Activated CD8-positive, alpha-beta memory T cell treated with anti-CD3 and anti-CD28 coated beads, Interleukin-2, amount 50 U/mL, for 1 hour (primary cell): ENCODE measurements around the gene NEK1.

Experiments
- DNase-seq: peaks from one replicate; pipeline ENCODE4 v3.0.0-alpha.2; 2020; ENCODE audit errors: extremely low read depth

Gene NEK1

DNA sequence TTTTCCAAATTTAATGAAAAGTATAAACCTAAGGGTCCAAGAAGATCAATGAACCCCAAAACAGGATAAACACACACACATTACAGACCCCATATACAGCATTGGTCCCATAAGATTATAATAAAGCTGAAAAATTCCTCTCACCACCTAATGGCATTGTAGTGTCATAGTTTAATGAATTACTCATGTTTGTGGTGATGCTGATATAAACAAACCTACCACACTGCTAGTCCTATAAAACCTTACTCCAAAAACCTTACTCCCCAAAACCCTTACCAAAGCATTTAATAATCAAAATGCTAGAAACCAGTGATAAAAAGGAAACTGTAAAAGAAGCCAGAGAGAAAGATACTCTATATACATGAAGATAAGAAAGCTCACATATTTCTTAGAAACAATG, 193.5 kb downstream of the NEK1 start:
- no peak for DNase-seq

DNA sequence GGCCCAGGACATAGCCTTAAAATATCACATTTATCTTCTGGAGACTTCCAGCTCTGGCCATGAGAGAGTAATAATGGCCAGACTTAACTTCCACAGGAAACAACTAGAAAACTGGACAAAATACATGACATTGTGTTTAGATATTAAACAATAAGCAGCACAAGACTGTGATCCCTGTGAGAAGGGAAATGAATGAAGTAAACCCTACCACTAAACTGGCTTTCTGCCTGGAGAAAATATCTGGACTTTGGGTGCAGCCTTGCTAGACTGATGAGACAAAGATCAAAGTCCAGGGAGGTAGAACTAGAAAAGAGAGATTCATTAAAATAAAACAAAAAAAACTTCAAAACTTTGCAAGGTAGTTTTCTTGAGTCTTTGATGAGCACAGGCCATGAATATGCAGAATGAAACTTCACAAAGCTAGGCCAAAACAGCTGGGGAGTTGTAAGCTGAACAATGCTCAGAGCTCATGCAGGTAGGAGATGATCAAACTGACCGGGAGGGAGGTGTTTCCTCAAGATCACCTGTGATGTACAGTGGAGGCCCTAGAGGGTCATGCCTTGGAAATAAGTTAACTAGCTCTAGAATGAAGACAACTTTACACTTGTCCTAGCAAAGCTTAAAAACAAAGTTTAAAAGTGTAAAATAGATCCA, 194.6 kb downstream of the NEK1 start:
- no peak for DNase-seq

DNA sequence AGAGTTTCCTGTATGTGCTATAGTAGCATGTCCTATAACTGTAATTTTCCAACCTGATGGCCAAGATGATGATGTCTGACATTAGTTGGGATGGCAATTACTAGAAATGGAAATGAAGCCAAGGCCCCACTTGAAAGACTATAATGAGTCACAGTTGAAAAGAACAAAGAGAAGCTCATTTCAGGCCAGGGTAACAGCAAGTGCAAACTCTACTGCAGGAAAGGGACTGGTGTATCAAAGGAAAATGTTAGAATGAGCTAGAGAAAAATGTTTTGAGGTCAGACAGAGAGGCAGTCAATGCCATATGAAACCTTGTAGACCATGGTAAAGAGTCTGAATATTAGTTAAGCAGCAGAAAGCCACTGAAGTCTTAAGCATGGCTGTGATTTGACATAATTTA, 195.4 kb downstream of the NEK1 start:
- DNase-seq = no peak

DNA sequence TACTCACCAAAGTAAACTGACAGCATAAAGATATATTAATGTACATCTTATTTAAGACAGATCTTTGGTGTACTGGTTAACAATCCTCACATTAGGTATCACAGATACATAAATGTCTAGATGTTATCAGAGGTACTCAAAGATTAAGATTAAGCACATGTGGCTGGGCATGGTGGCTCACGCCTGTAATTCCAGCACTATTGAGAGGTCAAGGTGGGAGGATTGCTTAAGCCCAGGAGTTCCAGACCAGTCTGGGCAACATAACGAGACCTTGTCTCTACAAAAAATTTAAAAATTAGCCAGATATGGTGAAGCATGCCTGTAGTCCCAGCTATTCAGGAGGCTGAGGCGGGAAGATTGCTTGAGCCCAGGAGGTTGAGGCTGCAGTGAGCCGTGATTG, 195.9 kb downstream of the NEK1 start:
- no peak for DNase-seq

DNA sequence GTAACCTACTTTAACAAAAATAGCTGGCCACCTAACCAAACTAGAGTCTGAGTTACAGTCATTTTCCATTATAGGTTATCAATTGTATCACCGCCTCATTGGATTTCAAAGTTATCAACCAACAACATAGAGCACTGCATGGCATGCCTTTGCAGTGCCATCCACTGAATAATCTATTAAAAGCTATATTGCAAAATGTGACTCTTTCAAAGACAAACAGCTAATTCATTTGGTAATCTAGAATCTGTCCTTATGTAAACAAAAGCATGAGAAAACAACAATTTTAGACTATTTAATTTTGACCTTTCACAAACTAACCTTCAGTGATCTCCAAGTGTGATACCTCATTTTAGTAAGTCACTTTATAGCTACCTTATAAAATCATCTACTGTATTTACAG, 197.5 kb downstream of the NEK1 start:
- no peak for DNase-seq

DNA sequence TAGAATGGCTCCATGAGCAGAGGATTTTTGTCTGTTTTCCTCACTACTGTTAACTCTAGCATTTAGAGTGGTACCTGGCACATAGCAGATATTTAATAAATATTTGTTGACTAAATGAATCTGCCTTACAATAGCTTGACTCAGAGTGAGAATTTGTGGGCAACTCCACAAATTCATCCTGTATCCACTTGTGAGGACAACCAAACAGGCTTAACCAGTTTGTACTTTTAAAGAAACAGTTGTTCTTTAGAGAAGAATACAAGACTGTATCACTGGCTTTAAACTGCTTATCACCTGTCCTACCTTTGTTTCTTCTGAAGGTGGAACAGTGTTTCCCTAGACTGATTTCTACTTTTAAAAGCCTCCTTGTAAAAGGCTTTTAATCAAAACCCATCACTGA, 200.3 kb downstream of the NEK1 start:
- no peak for DNase-seq

DNA sequence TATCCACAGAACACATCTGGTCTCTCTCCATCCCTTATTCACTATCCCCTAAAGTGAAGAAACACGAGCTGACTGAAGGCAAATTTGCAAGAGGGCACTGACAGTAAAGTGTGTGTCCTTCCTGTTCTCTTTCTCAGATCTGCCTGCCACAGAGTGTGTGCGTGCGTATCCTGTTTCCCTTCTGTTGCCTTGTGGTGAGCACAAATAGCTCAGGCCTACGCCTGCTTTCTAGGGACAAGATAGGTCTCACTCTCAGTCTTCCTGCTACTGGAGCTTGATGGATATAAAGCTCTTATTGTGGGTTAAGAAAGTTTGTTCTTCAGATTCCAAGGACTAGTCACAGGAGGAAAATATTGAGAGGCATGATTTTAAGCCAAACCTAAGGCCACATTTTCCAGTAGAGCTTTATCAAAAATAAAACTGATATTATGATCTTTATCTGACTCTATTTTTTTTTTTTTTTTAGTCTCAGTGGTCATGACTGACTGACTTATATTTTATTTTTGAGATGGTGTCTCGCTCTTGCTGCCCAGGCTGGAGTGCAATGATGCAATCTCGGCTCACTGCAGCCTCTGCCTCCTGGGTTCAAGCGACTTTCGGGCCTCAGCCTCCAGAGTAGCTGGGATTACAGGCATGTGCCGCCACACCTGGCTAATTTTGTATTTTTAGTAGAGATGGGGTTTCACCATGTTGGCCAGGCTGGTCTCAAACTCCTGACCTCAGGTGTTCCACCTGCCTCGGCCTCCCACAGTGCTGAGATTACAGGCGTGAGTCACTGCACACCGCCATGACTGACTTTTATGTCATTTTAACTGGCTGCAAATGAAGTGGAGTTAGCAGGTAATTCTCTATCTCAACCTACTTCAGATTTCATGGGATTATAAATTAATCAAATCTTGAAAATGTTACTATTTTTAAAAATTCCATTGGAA, 201.3 kb downstream of the NEK1 start:
- DNase-seq = no peak

DNA sequence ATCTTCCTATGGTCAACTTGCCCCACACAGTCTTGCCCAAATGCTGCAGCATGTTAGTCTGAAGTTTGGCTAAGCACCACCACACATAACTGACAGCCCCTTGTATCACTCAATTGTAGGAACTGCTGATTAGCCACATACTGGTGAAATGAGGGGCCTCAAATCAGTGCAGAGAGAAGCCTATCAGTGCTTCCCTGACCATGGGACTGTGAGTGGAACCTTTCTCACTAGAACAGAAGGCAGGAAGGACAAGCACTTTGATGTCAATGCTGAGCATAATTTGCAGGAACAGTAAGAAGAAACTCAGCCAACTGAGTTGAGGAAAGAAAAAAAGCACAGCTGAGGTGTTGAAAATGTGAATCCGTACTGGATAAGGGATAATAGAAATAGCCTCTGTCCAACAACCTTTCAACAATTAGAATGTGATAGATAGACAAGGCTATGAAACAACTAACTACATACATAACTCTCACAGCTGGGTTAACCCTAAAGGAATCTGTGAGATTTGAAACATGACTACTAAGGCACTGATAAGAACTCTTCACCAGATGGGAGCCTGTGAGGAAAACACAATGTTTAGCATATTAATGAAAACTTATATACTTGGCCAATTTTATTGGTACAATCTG, 205.1 kb downstream of the NEK1 start:
- no peak for DNase-seq

DNA sequence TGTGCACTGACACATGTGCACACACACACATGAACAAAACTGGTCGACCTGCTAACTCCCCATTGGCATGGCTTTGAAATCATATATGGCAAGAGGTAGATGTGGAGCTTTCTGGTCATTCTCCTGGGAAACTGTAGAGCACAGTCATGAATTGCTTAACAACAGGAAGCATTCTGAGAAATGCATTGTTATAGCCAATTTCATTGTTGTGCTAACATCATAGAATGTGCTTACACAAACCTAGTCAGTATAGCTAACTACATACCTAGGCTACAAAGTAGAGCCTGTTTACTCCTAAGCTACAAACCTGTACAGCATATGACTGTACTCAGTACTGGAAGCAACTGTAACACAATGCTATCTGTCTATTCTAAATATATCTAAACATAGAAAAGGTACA, 207.4 kb downstream of the NEK1 start:
- no peak for DNase-seq

DNA sequence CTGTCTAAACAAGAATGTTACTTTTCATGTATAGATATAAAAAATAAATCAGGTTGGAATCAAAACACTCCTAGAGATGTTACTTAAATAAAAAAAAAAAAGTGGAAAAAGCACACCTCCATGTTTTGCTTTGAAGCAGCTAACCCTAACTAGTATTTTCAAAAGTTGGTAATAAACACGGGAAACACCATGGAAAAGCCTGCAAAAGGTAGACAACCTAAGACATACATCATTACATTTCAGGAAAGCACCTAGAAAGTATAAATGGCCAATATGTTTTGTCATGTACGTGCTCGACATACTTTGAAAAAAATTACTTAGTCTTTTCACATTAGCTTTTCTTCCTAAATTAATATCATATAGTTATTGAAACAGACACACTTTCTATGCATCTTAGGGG, 211.6 kb downstream of the NEK1 start:
- DNase-seq = no peak

DNA sequence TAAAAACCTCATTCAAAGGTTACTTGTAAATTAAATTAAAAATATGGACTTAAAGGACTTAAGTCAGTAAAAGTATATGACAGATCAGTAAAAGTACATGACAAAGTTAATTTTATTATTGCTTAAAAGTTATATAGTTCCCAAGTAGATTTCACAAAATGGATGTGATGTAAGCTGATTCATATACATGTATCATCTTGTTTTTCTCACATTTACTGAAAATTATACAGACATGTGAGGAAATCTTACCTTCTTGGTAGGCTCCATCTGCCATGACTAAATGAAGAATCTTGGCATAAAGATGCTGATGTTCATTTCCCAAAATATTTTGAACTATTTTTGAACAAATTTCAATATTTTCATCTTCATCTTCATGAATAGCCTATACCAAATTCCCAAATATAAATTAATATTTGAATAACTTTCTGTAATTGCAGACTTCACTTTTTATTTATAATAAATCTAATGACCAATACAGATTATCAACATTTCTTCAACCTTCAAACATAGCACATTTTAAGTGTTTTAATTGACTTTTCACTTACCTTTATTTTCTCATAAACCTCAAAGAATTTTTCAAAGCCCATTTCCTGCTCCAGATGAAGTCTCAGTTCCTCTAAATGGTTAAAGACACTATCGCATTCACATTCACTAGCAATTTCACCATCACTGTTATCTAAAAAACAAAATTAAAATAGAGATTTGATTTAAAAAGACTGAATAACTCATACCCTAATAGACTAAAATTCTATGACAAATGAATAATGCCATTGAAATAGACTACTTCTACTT, 212.2 kb downstream of the NEK1 start:
- no peak for DNase-seq

DNA sequence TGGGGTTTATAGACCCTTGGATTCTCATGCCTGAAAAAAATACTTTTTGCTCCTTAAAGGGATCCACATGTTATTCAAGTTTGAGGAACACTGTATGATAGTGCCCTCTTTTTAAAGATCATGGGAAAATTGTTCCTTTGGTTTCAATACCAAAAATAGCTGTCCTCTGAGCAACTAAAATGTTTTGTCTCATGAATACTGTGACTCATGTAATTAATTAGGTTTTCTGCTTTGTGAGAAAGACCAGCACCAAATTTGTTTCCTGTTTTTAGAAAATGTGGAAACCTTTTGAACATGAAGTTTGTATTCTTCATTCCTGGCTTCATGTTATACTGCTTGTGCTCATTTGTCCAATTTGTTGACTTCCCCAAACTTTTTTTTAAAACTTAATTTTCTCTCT, 214.1 kb downstream of the NEK1 start:
- no peak for DNase-seq

DNA sequence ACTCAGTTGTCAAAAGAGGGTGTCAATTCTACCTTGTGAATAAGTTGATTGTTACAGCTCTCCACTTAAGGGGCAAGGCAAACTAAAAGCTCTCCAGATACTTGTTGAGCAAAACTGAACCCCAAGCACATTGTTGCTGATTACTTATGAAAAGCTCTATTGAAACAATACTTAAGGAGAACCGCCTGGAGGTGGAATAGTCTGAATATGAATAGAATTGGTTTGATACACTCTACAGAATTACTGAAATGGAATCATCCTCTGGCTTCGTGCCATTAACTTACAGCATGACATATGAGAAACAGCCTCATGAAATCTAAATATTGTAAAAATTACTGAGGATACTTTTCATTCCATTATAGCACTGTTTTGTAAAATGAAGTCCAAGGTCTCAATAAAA, 214.6 kb downstream of the NEK1 start:
- DNase-seq = no peak

DNA sequence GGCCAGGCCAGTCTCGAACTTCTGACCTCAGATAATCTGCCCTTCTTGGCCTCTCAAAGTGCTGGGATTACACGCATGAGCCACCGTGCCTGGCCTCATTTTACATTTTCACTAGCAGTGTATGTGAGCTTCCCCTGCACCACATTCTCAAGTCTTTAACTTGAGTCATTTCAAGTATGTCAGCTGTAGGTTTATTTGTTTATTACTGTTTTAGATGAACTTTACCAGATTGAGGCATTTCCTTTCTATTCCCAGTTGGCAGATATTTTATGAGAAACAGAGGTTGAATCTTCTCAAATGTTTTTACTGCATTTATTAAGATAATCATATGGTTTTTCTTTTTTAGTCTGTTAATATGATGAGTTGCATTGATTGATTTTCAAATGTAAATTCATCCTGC, 227.0 kb downstream of the NEK1 start:
- DNase-seq = no peak

DNA sequence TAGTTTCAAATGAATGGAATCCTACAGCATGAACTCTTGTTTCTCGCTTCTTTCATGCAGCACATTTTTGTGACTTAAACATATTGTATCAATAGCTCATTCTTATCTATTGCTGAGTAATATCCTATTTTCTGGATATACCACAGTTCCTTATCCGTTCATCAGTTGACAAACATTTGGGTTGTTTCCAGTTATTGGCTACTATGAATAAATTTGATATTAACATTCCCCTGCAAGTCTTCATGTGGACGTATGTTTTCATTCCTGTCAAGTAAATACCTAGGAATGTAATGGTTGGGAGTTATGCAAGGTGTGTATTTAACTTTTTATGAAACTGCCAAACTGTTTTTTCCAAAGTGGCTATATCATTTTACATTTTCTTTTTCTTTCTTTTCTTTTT, 227.6 kb downstream of the NEK1 start:
- DNase-seq = no peak

DNA sequence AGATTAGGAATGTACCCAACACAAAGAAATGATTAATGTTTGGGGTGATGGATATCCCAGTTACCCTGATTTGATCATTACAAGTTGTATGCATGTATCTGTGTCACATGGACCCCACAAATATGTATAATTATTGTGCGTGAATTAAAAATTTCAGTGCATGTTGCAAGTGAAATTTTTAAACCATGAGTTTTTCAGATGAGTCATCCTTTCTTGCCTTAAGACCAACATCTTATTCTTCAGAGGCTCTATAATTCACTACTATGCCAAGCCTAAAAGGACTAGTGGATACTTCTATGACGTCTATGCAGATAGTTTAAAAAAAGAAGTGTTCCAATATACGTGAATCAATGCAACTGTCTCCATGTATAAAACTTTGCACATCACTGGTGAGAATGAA, 228.7 kb downstream of the NEK1 start:
- no peak for DNase-seq

DNA sequence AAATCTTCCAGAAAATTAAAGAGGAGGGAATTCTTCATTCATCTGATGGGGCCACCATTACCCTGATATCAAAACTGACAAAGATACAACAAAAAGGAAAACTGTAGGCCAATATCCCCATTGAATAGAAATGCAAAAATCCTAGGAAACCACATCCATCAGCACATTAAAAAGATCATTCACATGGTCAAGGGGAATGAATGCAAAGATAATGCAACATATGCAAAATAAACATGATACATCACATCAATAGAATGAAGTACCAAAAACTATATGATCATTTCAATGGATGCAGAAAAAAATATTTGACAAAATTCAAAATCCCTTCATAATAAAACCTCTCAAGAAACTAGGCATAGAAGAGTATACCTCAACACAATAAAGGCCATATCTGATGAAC, 232.7 kb downstream of the NEK1 start:
- no peak for DNase-seq

DNA sequence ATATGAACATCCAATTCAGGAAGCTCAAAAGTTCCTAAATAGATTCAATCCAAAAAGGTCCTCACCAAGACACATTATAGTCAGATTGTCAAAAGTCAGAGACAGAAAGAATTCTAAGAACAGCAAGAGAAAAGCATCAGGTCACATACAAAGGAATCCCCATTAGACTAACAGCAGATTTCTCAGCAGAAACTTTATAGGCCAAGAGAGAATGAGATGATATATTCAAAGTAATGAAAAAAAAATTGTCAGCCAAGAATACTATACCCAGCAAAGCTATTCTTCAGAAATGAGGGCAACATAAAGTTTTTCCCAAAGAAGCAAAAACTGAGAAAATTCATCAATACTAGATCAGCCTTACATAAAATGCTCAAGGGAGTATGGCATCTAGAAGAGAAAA, 235.0 kb downstream of the NEK1 start:
- no peak for DNase-seq

DNA sequence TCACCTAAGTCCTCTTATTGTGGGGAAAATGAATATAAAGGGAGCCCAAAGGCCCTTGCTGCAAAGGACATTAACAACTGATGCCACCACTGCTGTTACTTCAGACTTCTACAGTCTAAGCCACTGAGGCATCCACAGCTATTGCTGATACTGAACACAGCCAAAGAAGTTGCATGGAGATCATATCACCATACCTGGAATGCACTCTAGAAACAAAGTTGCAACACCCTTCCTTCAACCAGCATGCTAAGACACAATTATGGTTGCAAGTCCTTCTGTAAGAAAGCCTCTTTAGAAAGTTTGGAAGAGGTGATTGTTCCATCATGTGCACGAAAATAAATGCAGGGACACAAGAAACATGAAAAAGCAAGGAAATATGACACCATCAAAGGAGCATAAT, 236.0 kb downstream of the NEK1 start:
- DNase-seq = no peak

DNA sequence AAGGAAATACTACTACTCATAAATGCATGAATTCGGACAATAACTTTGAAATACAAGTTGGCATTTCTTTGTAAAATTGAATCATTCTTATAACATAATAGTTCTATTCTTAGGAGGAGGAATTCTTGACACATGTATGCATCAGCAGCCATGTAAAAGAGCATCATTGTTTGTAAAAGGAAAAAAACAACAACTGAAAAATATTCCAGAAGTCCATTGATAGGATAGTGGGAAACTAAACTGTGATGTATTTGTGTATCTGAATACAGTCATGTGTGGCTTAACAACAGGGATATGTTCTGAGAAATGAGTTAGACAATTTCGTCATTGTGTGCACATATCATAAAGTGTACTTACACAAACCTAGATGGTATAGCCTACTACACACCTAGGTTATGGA, 239.6 kb downstream of the NEK1 start:
- no peak for DNase-seq

DNA sequence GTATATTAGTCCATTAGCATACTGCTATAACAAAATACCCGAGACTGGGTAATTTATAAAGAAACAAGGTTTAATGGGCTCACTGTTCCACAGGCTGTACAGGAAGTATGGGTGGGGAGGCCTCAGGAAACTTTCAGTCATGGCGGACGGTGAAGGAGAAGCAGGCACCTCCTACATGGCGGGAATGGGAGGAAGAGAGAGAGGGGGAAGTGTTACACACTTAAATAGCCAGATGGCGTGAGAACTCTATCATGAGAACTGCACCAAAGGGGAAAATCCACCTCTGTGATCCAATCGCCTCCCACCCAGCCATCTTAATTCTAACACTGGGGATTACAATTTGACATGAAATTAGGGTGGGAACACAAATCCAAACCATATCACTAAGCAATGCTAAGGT, 242.7 kb downstream of the NEK1 start:
- DNase-seq = no peak

DNA sequence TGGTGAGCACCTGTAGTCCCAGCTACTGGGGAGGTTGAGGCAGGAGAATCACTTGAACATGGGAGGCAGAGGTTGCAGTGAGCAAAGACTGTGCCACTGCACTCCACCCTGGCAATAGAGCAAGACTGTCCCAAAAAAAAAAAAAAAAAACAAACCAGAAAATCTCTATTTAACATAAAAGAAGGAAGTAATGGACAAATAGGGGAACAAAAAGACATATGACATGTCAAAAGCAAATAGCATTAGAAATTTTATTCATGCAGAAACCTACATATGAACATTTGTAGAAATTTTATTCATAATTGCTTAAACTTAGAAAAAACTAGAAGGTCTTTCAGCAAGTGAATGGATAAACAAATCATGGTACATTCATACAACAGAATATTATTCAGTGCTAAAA, 244.6 kb downstream of the NEK1 start:
- no peak for DNase-seq
